Stimulated activated CD4-positive, alpha-beta T cell treated with anti-CD3 and anti-CD28 coated beads, Interleukin-2, amount 100 ng/mL, for 4 hours (primary cell): ENCODE results near the gene SCRN2.
A peak's percentile ranks its signal among the peaks of the same experiment; 100 is the strongest.

Source experiments
- DNase-seq: peaks from one replicate; pipeline ENCODE4 v3.0.0-alpha.2; 2020; ENCODE audit warnings: low read depth

The SCRN2 gene

DNA sequence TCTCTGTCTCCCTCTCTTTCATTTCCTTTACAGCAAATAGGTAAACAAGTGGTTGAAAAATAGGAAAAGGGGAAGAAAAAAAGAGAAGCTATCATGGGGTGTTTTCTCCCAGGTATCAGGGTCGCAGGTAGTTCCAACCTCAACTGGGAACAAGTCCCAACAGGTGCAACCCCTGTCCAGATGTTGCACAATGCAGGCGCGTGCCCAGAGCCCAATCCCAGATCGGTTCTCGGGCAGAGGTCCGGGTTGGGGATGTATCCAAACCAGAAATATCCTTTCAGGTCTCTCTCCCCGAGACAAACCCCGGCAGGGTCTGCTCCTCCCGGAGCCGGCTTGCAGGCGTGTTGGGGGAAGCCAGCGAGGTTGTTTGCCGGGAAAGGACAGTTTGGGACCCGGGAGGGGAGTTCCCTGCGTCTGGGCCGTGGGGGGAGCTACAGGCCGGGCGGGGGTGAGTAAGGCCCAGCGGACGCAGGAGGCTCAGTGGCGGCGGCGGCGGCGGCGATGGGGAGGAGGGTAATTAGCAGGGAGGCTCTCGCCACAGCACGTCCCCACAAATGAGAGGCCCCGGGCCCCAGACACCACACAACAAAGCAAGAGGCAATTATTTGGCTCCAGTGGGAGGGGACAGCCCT is 31.1 kb upstream of the SCRN2 start:
- DNase-seq, result no peak

- no peak for DNase-seq
These were observed 30.0 kb upstream of the SCRN2 start for GRCh38 chr17:47871048-47871447.

- DNase-seq, result no peak
These were observed 29.0 kb upstream of the SCRN2 start for GRCh38 chr17:47870056-47870455.

DNA sequence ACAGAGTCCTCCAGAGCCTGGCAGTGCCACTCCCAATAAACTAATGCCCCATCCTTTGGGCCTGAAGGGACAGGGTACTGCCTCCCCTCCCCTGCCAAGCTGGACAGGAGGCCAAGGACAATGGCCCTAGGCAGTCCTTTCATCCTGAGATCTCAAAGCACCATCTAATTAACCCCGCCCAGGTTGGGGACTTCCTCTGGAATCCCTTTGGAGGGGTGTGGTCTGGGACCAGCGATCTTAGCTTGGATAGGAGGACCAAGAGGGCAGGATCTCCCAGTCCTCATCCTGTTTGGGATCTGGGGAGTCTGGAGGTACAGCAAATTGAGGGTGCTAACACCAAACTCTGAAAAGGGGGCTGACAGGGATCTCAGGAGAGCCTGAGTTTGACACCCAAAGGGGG is 28.0 kb upstream of the SCRN2 start:
- no peak for DNase-seq

DNA sequence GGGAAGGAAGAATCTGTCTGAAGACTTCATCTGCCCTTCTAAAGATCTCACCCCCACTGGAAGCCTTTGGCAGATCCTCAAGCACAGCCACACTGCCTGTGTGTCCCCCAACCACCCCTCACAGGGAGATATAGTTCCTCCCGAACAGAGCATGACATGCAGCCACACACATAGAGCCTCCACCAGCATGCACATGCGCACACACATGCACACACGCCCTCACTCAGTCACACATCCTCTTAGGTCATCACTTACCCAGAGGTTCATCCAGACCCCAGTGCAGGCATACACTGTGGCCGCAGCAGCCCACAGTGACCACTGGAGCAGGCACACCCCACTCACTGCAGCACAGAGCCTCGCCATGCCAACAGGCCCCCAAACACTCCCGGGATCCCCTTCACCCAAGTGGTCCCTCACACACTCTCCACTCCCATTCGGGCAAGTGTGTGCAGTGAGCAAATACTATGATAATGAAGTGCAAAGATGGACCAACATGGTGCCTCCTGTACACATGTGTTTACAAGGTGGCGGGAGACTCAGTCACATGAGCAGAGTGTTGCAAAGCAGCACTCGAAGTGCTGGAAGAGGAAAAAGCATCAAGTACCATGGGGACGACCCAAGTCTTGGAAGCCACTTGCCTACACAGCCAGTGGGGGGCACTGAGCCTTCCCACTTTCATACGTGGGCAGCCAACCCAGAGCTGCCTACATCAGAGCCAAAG is 26.9 kb upstream of the SCRN2 start:
- no peak for DNase-seq

DNA sequence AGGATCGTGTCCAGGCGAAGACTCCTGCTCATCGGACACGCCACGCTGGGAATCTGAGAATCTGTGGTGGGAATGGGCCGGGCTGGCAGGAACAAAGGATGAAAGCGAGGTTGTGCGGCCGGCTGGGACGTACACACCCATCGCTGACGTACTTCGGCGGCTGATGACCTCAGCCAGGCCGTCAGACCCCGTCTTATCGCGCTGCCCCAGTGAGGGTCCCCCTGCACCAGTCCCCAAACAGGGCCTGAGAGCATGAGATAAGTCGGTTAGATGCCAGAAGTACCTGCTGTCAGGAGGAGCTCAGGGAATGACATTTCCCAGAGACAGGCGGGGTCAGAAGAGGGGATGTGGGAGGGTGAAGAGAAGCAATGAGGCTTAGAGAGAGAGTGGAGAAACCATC is 25.9 kb upstream of the SCRN2 start:
- no peak for DNase-seq

GRCh38 chr17:47864791-47865216 is 23.7 kb upstream of the SCRN2 start:
- DNase-seq, result no peak

DNA sequence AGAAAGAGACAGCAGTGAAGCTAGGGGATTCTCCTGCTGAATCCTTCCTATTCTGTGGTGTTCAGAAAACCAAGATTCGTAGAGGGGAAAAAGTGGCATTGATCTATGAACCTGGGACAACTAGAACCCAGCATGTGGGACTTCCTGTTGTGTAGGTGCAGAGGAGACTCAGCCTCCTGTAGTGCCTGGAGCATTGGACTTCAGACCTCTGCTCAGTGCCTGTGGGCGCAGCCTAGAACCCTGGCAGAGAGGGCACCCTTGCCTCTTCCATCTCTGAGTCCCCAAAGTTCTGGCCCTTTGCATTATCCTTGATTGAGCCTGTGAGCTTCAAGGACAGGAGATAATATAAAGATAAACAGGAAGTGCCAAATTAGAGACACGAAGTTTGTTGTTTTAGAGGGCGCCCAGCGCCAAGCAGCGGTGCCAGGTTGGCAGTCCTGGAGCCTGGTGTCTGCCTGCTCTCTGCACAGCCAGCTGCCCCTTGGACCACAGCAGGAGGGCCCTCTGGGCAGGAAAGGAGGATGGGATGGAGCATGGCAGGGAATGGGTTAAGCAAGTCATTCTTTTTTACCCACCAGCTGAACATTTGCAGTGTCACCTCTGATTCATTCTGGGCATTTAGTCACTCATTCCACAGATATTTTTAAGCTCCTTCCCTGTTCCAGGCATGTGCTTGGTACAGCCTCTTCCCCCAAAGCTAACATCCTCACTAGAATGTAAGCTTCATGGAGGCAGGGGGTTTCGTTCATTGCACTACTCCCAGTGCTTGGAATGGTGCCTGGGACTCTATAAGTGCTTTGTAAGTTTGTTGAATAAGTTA is 21.8 kb upstream of the SCRN2 start:
- DNase-seq, result no peak

- DNase-seq, result no peak
These were observed 19.3 kb upstream of the SCRN2 start for GRCh38 chr17:47860386-47860785.

DNA sequence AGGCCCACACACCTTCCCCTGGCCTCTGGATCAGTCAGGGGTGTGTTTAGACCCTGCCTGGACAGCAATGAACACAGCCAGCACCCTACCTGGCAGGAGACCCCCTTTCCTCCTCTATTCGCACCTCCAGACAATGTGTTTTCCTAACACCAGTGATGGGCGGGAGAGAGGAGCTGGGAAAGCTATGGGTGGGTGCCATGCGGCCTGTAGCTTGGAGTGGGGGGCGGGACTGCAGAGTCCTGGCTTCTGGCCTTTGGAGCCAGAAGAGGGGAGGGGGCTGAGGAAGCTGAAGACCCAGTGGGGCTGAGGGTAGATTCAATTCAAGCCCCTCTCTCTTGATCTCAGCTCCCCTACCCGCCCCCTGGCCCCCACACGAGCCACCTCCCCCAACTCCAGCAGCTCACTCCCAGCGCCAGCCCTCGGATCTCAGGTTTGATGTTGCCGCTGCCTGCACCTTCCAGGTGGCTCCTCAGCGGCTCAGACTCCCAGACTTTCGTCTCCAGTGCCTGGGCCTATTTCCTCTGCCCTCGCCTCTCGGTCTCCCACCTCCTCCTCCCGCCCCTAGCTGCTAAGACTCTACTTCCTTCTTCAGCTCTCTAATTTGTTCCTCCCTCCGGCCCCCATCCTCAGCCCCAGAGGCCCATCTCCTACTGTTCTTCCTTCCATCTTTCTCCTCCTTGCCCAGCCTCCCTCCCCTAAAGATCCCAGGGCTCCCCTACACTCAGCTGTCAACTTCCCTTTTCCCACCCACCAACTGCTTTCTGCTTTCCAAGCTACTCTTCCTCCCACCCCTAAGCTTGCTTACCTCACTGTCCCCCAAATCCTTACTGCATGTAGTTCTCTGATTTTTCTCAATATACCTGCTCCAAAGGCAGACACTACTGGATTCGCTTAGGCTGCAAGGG is 16.7 kb upstream of the SCRN2 start:
- DNase-seq, result no peak

DNA sequence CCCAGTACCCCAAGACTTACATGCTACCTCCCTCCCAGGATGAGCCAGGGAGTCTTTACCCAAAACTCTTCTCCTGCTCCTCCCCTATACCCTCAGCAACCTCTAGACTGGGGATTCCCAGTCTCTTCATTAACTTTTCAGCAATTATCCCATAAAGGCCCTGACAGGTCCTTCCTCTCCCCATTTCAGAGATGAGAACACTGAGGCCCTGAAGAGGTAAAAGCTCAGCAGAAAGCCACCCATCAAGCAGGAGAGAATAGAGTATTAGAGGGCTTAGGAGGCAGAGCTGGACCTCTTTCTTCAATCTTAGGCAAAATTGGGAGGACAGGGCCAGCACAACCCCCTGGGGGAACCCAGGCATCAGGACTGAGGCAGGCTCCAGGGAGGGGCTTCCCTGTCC is 15.8 kb upstream of the SCRN2 start:
- no peak for DNase-seq

DNA sequence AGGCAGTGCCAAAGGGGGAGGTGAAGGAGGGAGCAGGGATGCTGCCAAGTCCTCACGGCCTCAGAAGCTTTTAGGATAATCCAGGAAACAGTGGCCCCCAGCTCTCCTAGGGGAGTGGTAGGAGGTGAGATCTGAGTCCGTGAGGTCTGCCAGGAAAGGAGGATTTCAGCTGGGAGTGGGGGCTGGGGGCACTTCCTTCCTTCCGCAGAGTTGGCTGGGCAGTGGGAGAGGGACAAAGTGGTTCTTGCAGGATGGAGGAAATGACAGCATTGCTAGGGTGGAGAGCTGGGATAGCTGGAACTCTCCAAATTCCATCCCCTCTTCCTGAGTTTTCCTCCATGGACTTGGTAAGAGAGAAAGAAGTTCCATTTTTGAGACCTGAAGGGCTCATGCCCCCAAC is 14.7 kb upstream of the SCRN2 start:
- no peak for DNase-seq

DNA sequence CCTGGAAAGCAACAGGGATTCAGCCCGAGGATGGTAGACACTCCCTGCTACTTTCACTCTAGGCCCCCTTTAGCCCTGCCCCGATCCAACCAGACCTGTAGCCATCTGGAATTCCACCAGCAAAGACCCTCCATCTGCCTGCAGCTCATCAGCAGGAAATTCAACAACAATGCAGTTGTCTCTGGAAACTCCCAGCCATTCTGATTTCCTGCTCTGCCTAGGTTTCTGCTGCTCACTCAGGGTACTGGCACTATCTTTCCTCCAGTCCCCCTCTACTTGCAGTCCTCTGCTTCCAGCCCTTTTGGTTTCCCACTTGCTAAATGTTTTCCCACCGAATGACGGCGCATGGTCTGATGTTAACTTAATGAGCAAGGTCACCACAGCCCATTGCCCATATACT is 12.5 kb upstream of the SCRN2 start:
- DNase-seq, result no peak

GRCh38 chr17:47852113-47852949 is 11.3 kb upstream of the SCRN2 start:
- no peak for DNase-seq

- no peak for DNase-seq
These were observed 10.7 kb upstream of the SCRN2 start for GRCh38 chr17:47851764-47852112.

DNA sequence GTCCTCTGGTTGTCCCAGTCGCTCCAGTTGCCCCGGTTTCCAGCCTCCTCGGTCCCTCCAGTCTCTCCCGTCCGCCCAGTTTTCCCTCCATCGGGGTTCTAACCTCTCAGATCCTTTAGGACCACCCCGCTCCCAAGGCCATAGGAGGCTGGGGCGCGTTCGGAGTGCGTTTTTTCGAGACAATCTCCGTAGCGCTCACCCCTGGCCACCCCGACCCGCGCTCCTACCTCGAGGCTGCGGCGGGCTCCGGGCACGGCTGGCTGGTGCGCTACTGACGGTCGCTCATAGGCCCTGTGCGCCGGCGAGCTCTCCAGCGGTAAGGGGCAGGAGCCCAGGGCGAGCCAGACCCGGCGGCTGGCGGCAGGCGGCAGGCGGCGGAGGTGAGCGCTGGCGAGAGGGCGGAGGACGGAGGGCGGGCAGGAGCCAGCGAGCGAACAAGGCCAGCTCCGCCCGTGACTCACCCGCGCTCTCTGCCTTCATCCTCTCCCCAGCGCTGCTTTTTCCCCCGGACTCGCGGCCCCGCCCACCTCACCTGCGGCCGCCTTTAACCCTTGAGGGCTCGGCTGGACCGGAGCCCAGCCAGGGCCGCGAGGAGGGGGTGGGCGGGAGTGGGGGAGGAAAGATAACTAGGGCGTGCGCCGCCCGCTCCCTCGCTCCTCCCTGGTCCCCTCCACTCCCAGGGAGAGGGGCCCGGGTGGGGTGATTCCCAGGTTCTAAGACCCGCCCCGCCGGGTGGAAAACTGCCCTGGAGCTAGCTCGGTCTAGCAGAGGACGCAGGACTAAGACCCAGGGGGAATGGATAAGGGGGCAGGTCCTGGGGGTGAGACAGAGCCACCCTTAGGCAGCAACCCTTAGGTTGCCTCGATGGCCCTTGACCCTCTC is 9.9 kb upstream of the SCRN2 start, which contains the start of gene SP6:
SP6 (minus strand) TSS at position 472 of the 882 bp plus-strand sequence. CDS start 2,734 bp downstream, outside the sequence.
- peak; percentile 58 for DNase-seq

- DNase-seq, result no peak
These were observed 9.3 kb upstream of the SCRN2 start for GRCh38 chr17:47850373-47850691.

DNA sequence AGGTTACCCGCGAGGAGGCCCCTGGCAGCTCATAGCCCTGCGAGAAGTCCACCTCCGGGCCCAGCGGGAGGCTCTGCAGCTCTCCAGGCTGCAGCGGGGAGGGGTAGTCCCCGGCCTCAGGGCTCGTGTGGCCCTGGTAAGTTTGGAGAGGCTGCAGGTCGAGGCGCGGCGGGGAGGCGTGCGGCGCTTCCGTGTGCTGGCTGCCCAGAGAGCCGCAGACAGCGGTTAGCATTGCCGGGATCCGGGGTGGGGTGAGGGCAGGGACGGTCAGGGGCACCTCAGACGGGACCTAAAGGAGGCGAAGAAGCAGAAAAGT is 7.1 kb upstream of the SCRN2 start:
- no peak for DNase-seq

DNA sequence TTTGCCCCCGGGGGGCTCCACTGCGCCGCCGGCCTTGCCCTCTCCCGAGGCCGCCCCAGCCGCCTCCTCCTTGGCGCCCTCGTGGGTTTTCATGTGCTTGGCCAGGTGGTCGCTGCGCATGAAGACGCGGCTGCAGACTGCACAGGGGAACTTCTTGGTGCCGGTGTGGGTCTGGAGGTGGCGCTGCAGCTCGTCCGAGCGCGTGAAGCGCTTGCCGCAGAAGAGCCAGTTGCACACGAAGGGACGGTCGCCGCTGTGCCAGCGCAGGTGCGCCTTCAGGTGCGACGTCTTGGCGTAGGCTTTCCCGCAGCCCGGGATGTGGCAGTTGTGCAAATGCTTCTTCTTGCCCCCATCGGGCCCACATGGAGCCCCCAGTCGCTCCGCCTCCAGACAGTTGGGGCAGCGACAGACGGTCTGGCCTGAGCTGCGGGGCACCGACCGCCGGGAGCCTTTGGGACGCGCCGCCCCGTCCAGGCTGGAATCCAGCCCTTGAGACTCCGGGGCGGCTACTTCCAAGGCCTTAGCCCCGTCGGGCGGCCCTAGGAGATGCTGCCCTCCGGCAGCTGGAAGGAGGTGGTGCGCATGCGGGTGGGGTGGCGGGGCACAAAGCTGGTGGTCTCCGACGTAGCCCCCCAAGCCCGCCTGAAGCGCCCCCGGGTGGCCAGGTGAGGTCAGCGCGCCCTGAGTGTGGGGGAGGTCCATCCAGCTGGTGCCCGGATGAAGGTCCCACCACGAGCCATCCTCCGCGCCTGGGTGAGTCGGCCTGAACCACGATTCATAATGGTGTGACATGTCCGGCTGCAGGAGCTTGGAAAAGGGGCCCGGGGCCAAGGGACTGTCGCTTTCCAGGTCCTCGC is 6.5 kb upstream of the SCRN2 start:
- DNase-seq, result no peak
